ENCODE measurements around the gene SPAG5. TPM values are rescaled to one million over a fixed set of nuclear protein-coding genes. Genes with fewer than 3 reads are reported as not detected.
A peak's percentile ranks its signal among the peaks of the same experiment; 100 is the strongest.

Gene SPAG5
- total and polyA plus RNA-seq, 9 of the 15 experiments (the other 6 are each of a cell fraction or from before 2014, with no cell fraction given): 94.4 to 286 (median 151) TPM

GRCh38 chr17:28613931-28614381 lies 15.1 kb upstream of the SPAG5 start, which contains the start of gene RSKR (continued):
- TF ChIP-seq MGA (IDR thresholded peaks at IDR 0.05): no peak
- TF ChIP-seq POLR2AphosphoS5 (IDR thresholded peaks at IDR 0.05; ENCODE audit: control insufficient read depth, insufficient read depth, low read depth, low read length): 0 out of 2 replicates have a peak, but pooled peaks have one; percentile 8
- peak; percentile 48; the same call in 1 of the 2 replicates for TF ChIP-seq POLR2A (conservative IDR thresholded peaks at IDR 0.05)

All from K562 (cell line).